GM12891 (cell line): ENCODE results near the gene ATP2B2.

Source experiments
- POLR2A ChIP-seq: IDR thresholded peaks from 2 replicates; pipeline ENCODE4 v1.6.1; 2011; ENCODE audit warnings: low read depth, low read length, control low read depth
- POLR2AphosphoS5 ChIP-seq: IDR thresholded peaks from 2 replicates; pipeline ENCODE4 v1.6.1; 2011; ENCODE audit warnings: low read depth, low read length, control low read depth
- SPI1 ChIP-seq: IDR thresholded peaks from 2 replicates; pipeline ENCODE4 v1.6.1; 2011; ENCODE audit warnings: low read depth, low read length, control low read depth
- TAF1 ChIP-seq: IDR thresholded peaks from 2 replicates; pipeline ENCODE4 v1.6.1; 2011; ENCODE audit warnings: low read depth, low read length, control low read depth

- TF ChIP-seq POLR2A (no peak), POLR2AphosphoS5 (no peak), SPI1 (no peak), TAF1 (no peak)
Measured at GRCh38 chr3:10495003-10495402, 10.4 kb downstream of the ATP2B2 start.
